K562 (cell line): Measurements from ENCODE around the gene ABCC5. TPM values are rescaled to one million over a fixed set of nuclear protein-coding genes. Genes with fewer than 3 reads are reported as not detected.

ENCODE experiments used
- ESRRB ChIP-seq: fragments of 250-450 bp; sonication (Bioruptor Pico); IDR thresholded peaks from 2 replicates; pipeline ENCODE4 v1.5.0; 2020; ENCODE audit warnings: mild to moderate bottlenecking, moderate library complexity, borderline replicate concordance
- JUND ChIP-seq, 2 experiments: IDR thresholded peaks; 2 replicates in 1 of 2; 3 replicates in 1 of 2; pipeline ENCODE4 v1.6.1; 2011; ENCODE audit warnings: borderline replicate concordance in 2 of 2, low read depth in 2 of 2, low read length in 2 of 2, improper control_type of control experiment in 1 of 2, missing biosample characterization in 1 of 2, missing genetic modification characterization in 1 of 2, missing genetic modification reagents in 1 of 2
- L3MBTL2 ChIP-seq: fragments of 450-650 bp; IDR thresholded peaks from 2 replicates; pipeline ENCODE4 v1.6.1; 2016; ENCODE audit warnings: mild to moderate bottlenecking, moderate library complexity
- NFE2 ChIP-seq: IDR thresholded peaks from 2 replicates; pipeline ENCODE4 v1.6.1; 2014; ENCODE audit warnings: antibody characterized with exemption, low read depth
- NR2C1 ChIP-seq, 2 experiments: fragments of 450-650 bp; IDR thresholded peaks; 2 replicates each; pipeline ENCODE4 v1.6.1; 2017; ENCODE audit warnings: mild to moderate bottlenecking in 2 of 2, antibody characterized with exemption in 1 of 2, inconsistent platforms in 1 of 2, missing compliant biosample characterization in 1 of 2, missing genetic modification characterization in 1 of 2
- NR2C2 ChIP-seq, 2 experiments: fragments of 200-800 bp in 1 of 2; sonication (Bioruptor generic) in 1 of 2; sonication (generic) in 1 of 2; formaldehyde crosslinking in 1 of 2; IDR thresholded peaks; 2 replicates each; pipeline versions ENCODE4 v1.6.1 to v1.8.0; 2016 to 2022; ENCODE audit warnings: mild to moderate bottlenecking in 1 of 2, missing compliant biosample characterization in 1 of 2, missing genetic modification characterization in 1 of 2, missing genetic modification reagents in 1 of 2
- NR4A1 ChIP-seq, 2 experiments: fragments of 250-450 bp in 1 of 2; fragments of 450-650 bp in 1 of 2; sonication (Bioruptor Pico) in 1 of 2; IDR thresholded peaks; 2 replicates each; pipeline versions ENCODE4 v1.4.0 to v1.6.1; 2016 to 2020; ENCODE audit warnings: mild to moderate bottlenecking in 2 of 2, missing compliant biosample characterization in 1 of 2, missing genetic modification characterization in 1 of 2, moderate library complexity in 1 of 2
- NUFIP1 ChIP-seq: fragments of 450-650 bp; IDR thresholded peaks from 2 replicates; pipeline ENCODE4 v1.6.1; 2018; ENCODE audit not compliant: partially characterized antibody
- RBM25 ChIP-seq: fragments of 200-400 bp; formaldehyde crosslinking; IDR thresholded peaks from 2 replicates; pipeline ENCODE4 v1.6.1; 2018; ENCODE audit warnings: low read length, low read depth, moderate library complexity; ENCODE audit not compliant: severe bottlenecking
- RBM39 ChIP-seq: fragments of 200-400 bp; formaldehyde crosslinking; optimal IDR thresholded peaks from 2 replicates; pipeline ENCODE3; 2018; ENCODE audit warnings: low read depth, low read length
- TAF15 ChIP-seq: fragments of 200-400 bp; formaldehyde crosslinking; IDR thresholded peaks from 2 replicates; pipeline ENCODE4 v1.6.1; 2017; ENCODE audit warnings: mild to moderate bottlenecking, low read depth, low read length, moderate library complexity
- polyA plus RNA-seq, 8 experiments: library from polyadenylated mRNA; depleted of rRNA in 4 of 8; stranded (reverse) in 5 of 8; unstranded in 3 of 8; fragments of >200 nt; fragmentation: Nextera tagmentation in 2 of 8; fragmentation: Illumina TruSeq in 1 of 8; extraction: Ambion mirVana in 2 of 8; extraction: Trizol in 1 of 8; gene quantifications; 2 replicates each; pipeline versions ENCODE4 v1.2.1 to v1.2.3, GENCODE V29; 2011 to 2014; ENCODE audit warnings: inconsistent platforms in 1 of 8, missing spikeins in 1 of 8
- total RNA-seq, 7 experiments: library from RNA; depleted of rRNA in 6 of 7; stranded (reverse); fragments of >200 nt in 6 of 7; fragmentation: Illumina TruSeq in 2 of 7; extraction: Trizol in 2 of 7; gene quantifications; 2 replicates each; pipeline versions ENCODE4 v1.2.1 to v1.2.3, GENCODE V29; 2011 to 2021; ENCODE audit warnings: low replicate concordance in 1 of 7
- TF ChIP-seq, protein P1 (sequence below), 2 experiments: fragments of 450-650 bp; IDR thresholded peaks; 2 replicates each; pipeline ENCODE4 v1.6.1; 2018; ENCODE audit warnings: mild to moderate bottlenecking in 2 of 2, low read depth in 1 of 2; ENCODE audit not compliant: partially characterized antibody in 2 of 2
- TF ChIP-seq, protein P2 (sequence below), 2 experiments: fragments of 250-450 bp in 1 of 2; fragments of 450-650 bp in 1 of 2; sonication (Bioruptor Pico) in 1 of 2; IDR thresholded peaks; 2 replicates each; pipeline versions ENCODE4 v1.6.1 to v1.8.0; 2016 to 2021; ENCODE audit warnings: mild to moderate bottlenecking in 2 of 2, moderate library complexity in 2 of 2, missing compliant biosample characterization in 1 of 2, missing genetic modification characterization in 1 of 2
- TF ChIP-seq, protein P3 (sequence below): fragments of 450-650 bp; IDR thresholded peaks from 2 replicates; pipeline ENCODE4 v1.6.1; 2016; ENCODE audit warnings: antibody characterized with exemption
- TF ChIP-seq, protein P4 (sequence below): fragments of 150-350 bp; conservative IDR thresholded peaks from 2 replicates; pipeline ENCODE4 v1.6.1; 2014; ENCODE audit warnings: low read length

The ABCC5 gene
- total and polyA plus RNA-seq, 9 of the 15 experiments (the other 6 are each of a cell fraction or from before 2014, with no cell fraction given): 22.0 to 53.0 (median 41.9) TPM

DNA sequence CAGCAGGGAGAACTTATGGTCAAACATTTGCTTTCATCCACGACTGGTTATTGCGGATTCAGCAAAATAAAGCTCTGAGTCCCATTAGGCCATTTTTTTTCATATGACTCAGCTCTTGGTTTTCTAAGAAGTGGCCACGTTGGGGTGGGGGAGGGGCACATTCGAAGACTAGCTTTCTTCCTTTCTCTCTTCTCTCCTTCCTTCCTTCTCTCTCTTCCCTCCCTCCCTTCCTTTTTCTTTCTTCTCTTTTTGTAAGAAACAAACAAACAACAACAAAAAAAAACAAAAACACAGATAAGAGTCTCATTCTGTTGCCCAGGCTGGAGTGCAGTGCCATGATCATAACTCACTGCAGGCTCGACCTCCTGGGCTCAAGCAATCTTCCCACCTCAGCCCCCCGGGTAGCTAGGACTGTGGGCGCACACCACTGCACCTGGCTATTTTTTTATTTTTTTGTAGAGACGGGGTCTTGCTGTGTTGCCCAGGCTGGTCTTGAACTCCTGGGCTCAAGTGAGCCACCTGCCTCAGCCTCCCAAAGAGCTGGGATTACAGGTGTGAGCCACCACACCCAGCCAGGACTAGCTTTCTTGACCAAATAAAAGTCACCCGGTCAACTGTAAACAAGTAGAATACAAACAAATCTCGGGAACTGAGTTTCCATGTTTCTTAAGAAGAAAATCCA lies 41.6 kb downstream of the ABCC5 start (continued):
- TF ChIP-seq, protein P1, sequence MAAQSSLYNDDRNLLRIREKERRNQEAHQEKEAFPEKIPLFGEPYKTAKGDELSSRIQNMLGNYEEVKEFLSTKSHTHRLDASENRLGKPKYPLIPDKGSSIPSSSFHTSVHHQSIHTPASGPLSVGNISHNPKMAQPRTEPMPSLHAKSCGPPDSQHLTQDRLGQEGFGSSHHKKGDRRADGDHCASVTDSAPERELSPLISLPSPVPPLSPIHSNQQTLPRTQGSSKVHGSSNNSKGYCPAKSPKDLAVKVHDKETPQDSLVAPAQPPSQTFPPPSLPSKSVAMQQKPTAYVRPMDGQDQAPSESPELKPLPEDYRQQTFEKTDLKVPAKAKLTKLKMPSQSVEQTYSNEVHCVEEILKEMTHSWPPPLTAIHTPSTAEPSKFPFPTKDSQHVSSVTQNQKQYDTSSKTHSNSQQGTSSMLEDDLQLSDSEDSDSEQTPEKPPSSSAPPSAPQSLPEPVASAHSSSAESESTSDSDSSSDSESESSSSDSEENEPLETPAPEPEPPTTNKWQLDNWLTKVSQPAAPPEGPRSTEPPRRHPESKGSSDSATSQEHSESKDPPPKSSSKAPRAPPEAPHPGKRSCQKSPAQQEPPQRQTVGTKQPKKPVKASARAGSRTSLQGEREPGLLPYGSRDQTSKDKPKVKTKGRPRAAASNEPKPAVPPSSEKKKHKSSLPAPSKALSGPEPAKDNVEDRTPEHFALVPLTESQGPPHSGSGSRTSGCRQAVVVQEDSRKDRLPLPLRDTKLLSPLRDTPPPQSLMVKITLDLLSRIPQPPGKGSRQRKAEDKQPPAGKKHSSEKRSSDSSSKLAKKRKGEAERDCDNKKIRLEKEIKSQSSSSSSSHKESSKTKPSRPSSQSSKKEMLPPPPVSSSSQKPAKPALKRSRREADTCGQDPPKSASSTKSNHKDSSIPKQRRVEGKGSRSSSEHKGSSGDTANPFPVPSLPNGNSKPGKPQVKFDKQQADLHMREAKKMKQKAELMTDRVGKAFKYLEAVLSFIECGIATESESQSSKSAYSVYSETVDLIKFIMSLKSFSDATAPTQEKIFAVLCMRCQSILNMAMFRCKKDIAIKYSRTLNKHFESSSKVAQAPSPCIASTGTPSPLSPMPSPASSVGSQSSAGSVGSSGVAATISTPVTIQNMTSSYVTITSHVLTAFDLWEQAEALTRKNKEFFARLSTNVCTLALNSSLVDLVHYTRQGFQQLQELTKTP (IDR thresholded peaks at IDR 0.05; ENCODE audit: low read depth in 1 of 2, partially characterized antibody in 2 of 2): peak; percentile 64 to 71
- TF ChIP-seq NFE2 (peak; percentile 95), ESRRB (CRISPR knock-in tag) (no peak), RBM25 (peak; percentile 34), JUND (IDR thresholded peaks at IDR 0.05; ENCODE audit: borderline replicate concordance, low read depth, low read length) (peak; percentile 94), JUND (tag; IDR thresholded peaks at IDR 0.05; ENCODE audit: borderline replicate concordance, low read depth, low read length) (peak; percentile 93; the same call in 2 of the 3 replicates), RBM39 (no peak), NR2C1 (IDR thresholded peaks at IDR 0.05) (no peak), NR2C1 (tag; IDR thresholded peaks at IDR 0.05) (peak; percentile 73), NR4A1 (CRISPR knock-in tag; IDR thresholded peaks at IDR 0.05) (no peak), NR4A1 (tag; IDR thresholded peaks at IDR 0.05) (peak; percentile 84), TAF15 (no peak), L3MBTL2 (peak; percentile 97), NUFIP1 (peak; percentile 88), NR2C2 (CRISPR knock-in tag; IDR thresholded peaks at IDR 0.05) (no peak), NR2C2 (tag; IDR thresholded peaks at IDR 0.05) (peak; percentile 10; the same call in 1 of the 2 replicates)
- TF ChIP-seq, protein P2, sequence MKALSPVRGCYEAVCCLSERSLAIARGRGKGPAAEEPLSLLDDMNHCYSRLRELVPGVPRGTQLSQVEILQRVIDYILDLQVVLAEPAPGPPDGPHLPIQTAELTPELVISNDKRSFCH (CRISPR knock-in tag; IDR thresholded peaks at IDR 0.05): 0 out of 2 replicates have a peak, but pooled peaks have one; percentile 13
- TF ChIP-seq, protein P2 (tag; IDR thresholded peaks at IDR 0.05): peak; percentile 52; the same call in 1 of the 2 replicates
- TF ChIP-seq, protein P3, sequence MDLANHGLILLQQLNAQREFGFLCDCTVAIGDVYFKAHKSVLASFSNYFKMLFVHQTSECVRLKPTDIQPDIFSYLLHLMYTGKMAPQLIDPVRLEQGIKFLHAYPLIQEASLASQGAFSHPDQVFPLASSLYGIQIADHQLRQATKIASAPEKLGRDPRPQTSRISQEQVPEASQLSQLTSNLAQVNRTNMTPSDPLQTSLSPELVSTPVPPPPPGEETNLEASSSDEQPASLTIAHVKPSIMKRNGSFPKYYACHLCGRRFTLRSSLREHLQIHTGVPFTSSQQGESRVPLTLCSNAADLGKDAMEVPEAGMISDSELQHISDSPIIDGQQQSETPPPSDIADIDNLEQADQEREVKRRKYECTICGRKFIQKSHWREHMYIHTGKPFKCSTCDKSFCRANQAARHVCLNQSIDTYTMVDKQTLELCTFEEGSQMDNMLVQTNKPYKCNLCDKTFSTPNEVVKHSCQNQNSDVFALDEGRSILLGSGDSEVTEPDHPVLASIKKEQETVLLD: peak; percentile 82
- TF ChIP-seq, protein P4, sequence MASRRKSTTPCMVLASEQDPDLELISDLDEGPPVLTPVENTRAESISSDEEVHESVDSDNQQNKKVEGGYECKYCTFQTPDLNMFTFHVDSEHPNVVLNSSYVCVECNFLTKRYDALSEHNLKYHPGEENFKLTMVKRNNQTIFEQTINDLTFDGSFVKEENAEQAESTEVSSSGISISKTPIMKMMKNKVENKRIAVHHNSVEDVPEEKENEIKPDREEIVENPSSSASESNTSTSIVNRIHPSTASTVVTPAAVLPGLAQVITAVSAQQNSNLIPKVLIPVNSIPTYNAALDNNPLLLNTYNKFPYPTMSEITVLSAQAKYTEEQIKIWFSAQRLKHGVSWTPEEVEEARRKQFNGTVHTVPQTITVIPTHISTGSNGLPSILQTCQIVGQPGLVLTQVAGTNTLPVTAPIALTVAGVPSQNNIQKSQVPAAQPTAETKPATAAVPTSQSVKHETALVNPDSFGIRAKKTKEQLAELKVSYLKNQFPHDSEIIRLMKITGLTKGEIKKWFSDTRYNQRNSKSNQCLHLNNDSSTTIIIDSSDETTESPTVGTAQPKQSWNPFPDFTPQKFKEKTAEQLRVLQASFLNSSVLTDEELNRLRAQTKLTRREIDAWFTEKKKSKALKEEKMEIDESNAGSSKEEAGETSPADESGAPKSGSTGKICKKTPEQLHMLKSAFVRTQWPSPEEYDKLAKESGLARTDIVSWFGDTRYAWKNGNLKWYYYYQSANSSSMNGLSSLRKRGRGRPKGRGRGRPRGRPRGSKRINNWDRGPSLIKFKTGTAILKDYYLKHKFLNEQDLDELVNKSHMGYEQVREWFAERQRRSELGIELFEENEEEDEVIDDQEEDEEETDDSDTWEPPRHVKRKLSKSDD: 0 out of 2 replicates have a peak, but pooled peaks have one; percentile 31
